Calu3 (cell line): ENCODE measurements around the gene ARPC3. TPM values are rescaled to one million over a fixed set of nuclear protein-coding genes. Genes with fewer than 3 reads are reported as not detected.
"Not testable (repeated sequence)": the region's sequence is repeated elsewhere in the genome, so short reads cannot be mapped to it uniquely, and the experiment has no call there.

ENCODE experiments used
- BruUV-seq: library from RNA; stranded (reverse); fragments of 400-500 nt; replicated peaks from 2 replicates; lab custom pipeline; 2021; lab: Mats Ljungman, UMichigan
- CTCF ChIA-PET: fragments of 300-600 bp; sonication (Branson Sonifier 250); formaldehyde crosslinking; loops from one replicate; lab custom pipeline; 2022; ENCODE audit warnings: antibody characterized with exemption; lab: Charles Lee
- DNase-seq: peaks from one replicate; pipeline ENCODE4 v3.0.0; 2022
- H3K27ac Mint-ChIP-seq: one replicate; pipeline ENCODE4 v1.8.0; 2022; ENCODE audit warnings: mixed read lengths; ENCODE audit not compliant: unreplicated experiment
- H3K27me3 Mint-ChIP-seq: one replicate; pipeline ENCODE4 v1.8.0; 2022; ENCODE audit warnings: mixed read lengths; ENCODE audit not compliant: unreplicated experiment
- H3K36me3 Mint-ChIP-seq: one replicate; pipeline ENCODE4 v1.8.0; 2022; ENCODE audit warnings: mild to moderate bottlenecking, moderate library complexity, mixed read lengths; ENCODE audit not compliant: insufficient read depth, unreplicated experiment
- H3K4me1 Mint-ChIP-seq: one replicate; pipeline ENCODE4 v1.8.0; 2022; ENCODE audit warnings: mild to moderate bottlenecking, low read depth, mixed read lengths; ENCODE audit not compliant: unreplicated experiment
- H3K4me3 Mint-ChIP-seq: one replicate; pipeline ENCODE4 v1.8.0; 2022; ENCODE audit warnings: mild to moderate bottlenecking, low read depth, moderate library complexity, mixed read lengths; ENCODE audit not compliant: unreplicated experiment
- H3K9me3 Mint-ChIP-seq: one replicate; pipeline ENCODE4 v1.8.0; 2022; ENCODE audit warnings: low read depth, mixed read lengths; ENCODE audit not compliant: unreplicated experiment
- intact Hi-C: fragments of 100-400 bp; cut with micrococcal nuclease; formaldehyde crosslinking; loops from one replicate; pipeline ENCODE4 v1.10.0; 2022; ENCODE audit not compliant: unreplicated experiment
- total RNA-seq: library from RNA; stranded (reverse); gene quantifications from 2 replicates; pipeline ENCODE4 v1.2.3, GENCODE V29; 2022
- TF ChIP-seq, protein P1 (sequence below): fragments of 200-600 bp; IDR thresholded peaks from one replicate; pipeline ENCODE4 v1.8.0; 2022; ENCODE audit warnings: antibody characterized with exemption; ENCODE audit not compliant: unreplicated experiment

The ARPC3 gene
- total RNA-seq, 1 experiment from 2014 or later = 321 TPM

- CTCF ChIA-PET = no interaction called here
- Mint-ChIP-seq H3K4me3 (no peak overlapping the region), H3K27ac (no peak overlapping the region), H3K4me1 (no peaks in the 10 kb centered on the region), H3K27me3 (no peaks in the 10 kb centered on the region), H3K36me3 (peaks cover 2% of the 10 kb centered on the region), H3K9me3 (no peaks in the 10 kb centered on the region)
- no TSS peak for BruUV-seq
- intact Hi-C loops = no loop called here
- no peak for DNase-seq
- TF ChIP-seq, protein P1, sequence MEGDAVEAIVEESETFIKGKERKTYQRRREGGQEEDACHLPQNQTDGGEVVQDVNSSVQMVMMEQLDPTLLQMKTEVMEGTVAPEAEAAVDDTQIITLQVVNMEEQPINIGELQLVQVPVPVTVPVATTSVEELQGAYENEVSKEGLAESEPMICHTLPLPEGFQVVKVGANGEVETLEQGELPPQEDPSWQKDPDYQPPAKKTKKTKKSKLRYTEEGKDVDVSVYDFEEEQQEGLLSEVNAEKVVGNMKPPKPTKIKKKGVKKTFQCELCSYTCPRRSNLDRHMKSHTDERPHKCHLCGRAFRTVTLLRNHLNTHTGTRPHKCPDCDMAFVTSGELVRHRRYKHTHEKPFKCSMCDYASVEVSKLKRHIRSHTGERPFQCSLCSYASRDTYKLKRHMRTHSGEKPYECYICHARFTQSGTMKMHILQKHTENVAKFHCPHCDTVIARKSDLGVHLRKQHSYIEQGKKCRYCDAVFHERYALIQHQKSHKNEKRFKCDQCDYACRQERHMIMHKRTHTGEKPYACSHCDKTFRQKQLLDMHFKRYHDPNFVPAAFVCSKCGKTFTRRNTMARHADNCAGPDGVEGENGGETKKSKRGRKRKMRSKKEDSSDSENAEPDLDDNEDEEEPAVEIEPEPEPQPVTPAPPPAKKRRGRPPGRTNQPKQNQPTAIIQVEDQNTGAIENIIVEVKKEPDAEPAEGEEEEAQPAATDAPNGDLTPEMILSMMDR = no peak
These were observed 25.9 kb downstream of the ARPC3 start for GRCh38 chr12:110424237-110424636.

DNA sequence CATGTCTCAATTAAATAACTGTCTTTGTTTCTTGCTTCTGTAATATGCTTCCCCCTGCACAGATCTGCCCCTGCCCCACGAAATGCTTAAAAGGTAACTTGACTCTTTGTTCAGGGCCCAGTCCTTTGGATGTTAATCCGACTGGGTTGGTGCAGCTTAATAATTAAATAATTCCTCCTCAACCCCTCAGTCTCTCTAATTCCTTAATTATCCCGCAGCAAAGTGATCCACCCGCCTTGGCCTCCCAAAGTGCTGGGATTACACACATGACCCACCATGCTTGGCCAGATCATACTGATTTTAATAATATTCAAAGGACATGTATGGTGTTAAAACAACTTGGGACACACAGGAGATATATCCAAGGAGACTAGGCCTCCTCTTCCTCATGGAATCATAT, 28.4 kb downstream of the ARPC3 start:
- no peak for DNase-seq
- intact Hi-C loops = no loop called here
- Mint-ChIP-seq H3K27me3 (no peaks in the 10 kb centered on the region), H3K27ac (no peak overlapping the region), H3K36me3 (no peaks in the 10 kb centered on the region), H3K4me1 (no peaks in the 10 kb centered on the region), H3K9me3 (no peaks in the 10 kb centered on the region), H3K4me3 (no peak overlapping the region)
- no TSS peak for BruUV-seq
- TF ChIP-seq, protein P1 = no peak
- CTCF ChIA-PET = interaction anchor here (0.9 kb wide), 1 partner anchor 322 kb away, joined by 6 read pairs; no protein-coding TSS in a partner anchor

DNA sequence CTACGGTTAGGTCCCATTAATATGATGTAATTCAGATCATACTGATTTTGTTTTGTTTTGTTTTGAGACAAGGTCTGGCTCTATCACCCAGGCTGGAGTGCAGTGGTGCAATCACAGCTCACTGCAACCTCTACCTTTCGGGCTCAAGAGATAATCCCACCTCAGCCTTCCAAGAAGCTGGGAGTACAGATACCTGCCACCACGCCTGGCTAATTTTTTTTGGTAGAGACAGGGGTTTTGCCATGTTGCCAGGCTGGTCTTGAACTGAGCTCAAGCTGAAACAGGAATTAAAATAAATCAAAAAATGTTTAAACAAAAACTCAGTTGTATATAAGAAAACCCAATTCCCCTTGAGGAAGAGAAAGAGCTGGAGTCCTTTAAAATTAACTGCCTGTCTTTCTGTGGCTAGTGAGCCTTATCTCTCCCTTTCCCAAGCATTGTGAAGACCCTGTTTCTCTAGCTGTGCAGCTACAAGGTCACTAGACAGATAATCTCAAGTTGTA, 28.9 kb downstream of the ARPC3 start:
- intact Hi-C loops = no loop called here
- Mint-ChIP-seq H3K36me3 (no peaks in the 10 kb centered on the region), H3K27ac (no peak overlapping the region), H3K27me3 (no peaks in the 10 kb centered on the region), H3K4me1 (no peaks in the 10 kb centered on the region), H3K4me3 (no peak overlapping the region), H3K9me3 (no peaks in the 10 kb centered on the region)
- no TSS peak for BruUV-seq
- CTCF ChIA-PET = interaction anchor here (0.6 to 0.9 kb wide), 2 partner anchors 321 to 409 kb away, joined by 4 to 6 read pairs; no protein-coding TSS in a partner anchor
- no peak for DNase-seq
- TF ChIP-seq, protein P1 = no peak

GRCh38 chr12:110420644-110421043, 29.5 kb downstream of the ARPC3 start:
- H3K4me3 Mint-ChIP-seq, H3K9me3 Mint-ChIP-seq, H3K27me3 Mint-ChIP-seq, H3K4me1 Mint-ChIP-seq, intact Hi-C loops, BruUV-seq, H3K27ac Mint-ChIP-seq, H3K36me3 Mint-ChIP-seq, DNase-seq: not testable (repeated sequence)
- CTCF ChIA-PET = interaction anchor here (0.6 to 1.0 kb wide), 4 partner anchors 11 to 907 kb away, joined by 3 to 6 read pairs (median 4); no protein-coding TSS in a partner anchor

GRCh38 chr12:110417113-110417512, 33.0 kb downstream of the ARPC3 start:
- CTCF ChIA-PET = interaction anchor here (0.6 kb wide), 2 partner anchors 14 to 29 kb away, joined by 4 to 5 read pairs; no protein-coding TSS in a partner anchor
- H3K36me3 Mint-ChIP-seq, H3K4me3 Mint-ChIP-seq, H3K27ac Mint-ChIP-seq, H3K27me3 Mint-ChIP-seq, DNase-seq, H3K4me1 Mint-ChIP-seq, H3K9me3 Mint-ChIP-seq, intact Hi-C loops, BruUV-seq: not testable (repeated sequence)

DNA sequence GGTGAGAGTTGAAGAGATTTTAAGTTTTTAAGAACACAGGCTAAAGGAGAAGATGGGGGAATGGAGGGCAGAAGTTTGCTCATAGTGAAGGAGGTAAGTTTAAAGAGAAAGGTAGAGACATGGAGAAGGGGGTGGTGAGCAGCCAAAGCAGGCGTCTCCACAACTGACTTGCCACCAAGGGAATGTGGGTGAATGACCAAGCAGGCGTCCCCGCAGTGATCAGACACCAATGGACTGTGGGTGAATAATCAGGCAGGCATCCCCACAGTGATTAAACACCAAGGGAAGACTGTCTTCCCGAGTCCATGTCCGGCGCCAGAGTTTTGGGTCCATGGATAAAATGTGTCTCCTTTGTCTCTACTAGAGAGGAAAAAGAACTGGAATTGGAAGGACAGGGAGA, 40.1 kb downstream of the ARPC3 start:
- CTCF ChIA-PET, DNase-seq, intact Hi-C loops, H3K36me3 Mint-ChIP-seq, H3K9me3 Mint-ChIP-seq, H3K27ac Mint-ChIP-seq, H3K4me1 Mint-ChIP-seq, BruUV-seq, H3K4me3 Mint-ChIP-seq: not testable (repeated sequence)
- H3K27me3 Mint-ChIP-seq = peaks cover 21% of the 10 kb centered on the region

- H3K4me3 Mint-ChIP-seq, H3K27ac Mint-ChIP-seq, intact Hi-C loops, H3K9me3 Mint-ChIP-seq, CTCF ChIA-PET, BruUV-seq, H3K4me1 Mint-ChIP-seq, DNase-seq: not testable (repeated sequence)
- Mint-ChIP-seq H3K27me3 (peaks cover 14% of the 10 kb centered on the region), H3K36me3 (peaks cover 24% of the 10 kb centered on the region)
These were observed 44.9 kb downstream of the ARPC3 start for GRCh38 chr12:110405126-110405662.
